ENCODE results near the gene OR5AU1. TPM values are rescaled to one million over a fixed set of nuclear protein-coding genes. Genes with fewer than 3 reads are reported as not detected.

Gene OR5AU1
- polyA plus RNA-seq, 3 donors, result not detected

DNA sequence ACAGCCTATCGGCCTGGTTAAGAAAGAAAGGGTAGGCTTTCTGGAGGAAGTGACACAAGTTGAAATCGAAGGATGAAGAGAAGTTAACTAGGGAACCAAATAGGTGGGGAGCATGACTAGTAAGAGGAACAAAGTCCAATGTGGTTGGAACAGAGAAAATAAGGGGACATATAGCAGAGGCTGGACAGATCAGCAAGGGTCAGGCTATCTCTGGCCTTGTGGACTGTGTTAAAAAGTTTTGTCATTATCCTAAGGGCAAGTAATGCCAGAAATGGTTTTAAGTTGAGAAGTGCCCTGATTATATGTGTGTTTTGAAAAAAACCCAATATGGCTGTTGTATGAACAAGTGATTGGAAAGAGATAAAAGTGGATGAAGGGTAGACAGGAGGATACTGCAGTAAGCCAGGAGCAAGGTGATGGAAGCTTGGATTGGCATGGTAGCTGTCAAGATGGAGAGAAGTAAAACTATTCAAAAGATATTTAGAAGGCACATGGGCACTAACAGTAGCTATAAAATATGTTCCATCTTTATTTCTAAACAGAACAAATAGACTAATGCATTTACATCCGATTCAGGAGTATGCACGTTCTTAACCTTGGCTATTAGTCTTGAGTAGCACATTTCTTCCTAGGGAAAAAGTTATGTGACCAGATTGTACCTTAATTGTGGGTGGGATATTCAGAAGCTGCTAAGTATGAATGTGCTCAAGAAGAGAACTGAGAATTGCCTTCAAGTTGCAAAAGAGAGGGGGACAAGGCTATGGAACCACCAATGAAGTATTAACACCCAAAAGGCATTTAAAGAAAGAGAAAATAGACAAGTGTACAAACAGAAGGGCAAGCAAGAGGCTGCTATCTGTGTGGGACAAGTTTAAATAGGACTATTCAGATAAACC is 46.8 kb upstream of the OR5AU1 start:
- Histone ChIP-seq H3K27ac (ENCODE audit: low read depth in 1 of 2, low read length in 2 of 2) (peak overlapping the region in 1 of 2 donors; percentile 23), H3K36me3 (replicated peaks in 1 of 2; ENCODE audit: control insufficient read depth in 1 of 2, insufficient read depth in 2 of 2, low read length in 2 of 2) (peaks cover 12 to 37% of the 10 kb centered on the region in 2 donors), H3K9me3 (replicated peaks in 1 of 2; ENCODE audit: control insufficient read depth in 1 of 2, insufficient read depth in 1 of 2, low read length in 2 of 2) (no peaks in the 10 kb centered on the region), H3K4me2 (replicated peaks; ENCODE audit: extremely low read depth, low read length, poor library complexity, severe bottlenecking) (no peak overlapping the region), H3K4me1 (ENCODE audit: control insufficient read depth in 1 of 2, insufficient read depth in 2 of 2, low read length in 2 of 2) (peaks cover 0 to 17% of the 10 kb centered on the region in 2 donors), H3K27me3 (ENCODE audit: control insufficient read depth in 2 of 2, insufficient read depth in 2 of 2, low read length in 2 of 2) (no peaks in the 10 kb centered on the region), H3K9ac (ENCODE audit: insufficient read depth, low read length, poor library complexity, severe bottlenecking) (no peak overlapping the region), H3K79me2 (ENCODE audit: insufficient read depth, low read length) (no peaks in the 10 kb centered on the region), H4K20me1 (ENCODE audit: insufficient read depth, low read length) (peaks cover 60% of the 10 kb centered on the region), H3K4me3 (replicated peaks in 1 of 3; ENCODE audit: low read depth in 2 of 3, low read length in 3 of 3) (no peak overlapping the region), H2AFZ (ENCODE audit: insufficient read depth, low read depth, low read length, poor library complexity, severe bottlenecking) (no peak overlapping the region)
- Mint-ChIP-seq H3K9me3 (peaks cover 0 to 2% (median 0%) of the 10 kb centered on the region in 7 donors), H3K4me3 (no peak overlapping the region), H3K27ac (peak overlapping the region in 4 of 7 donors; percentile 2 to 58 (median 38)), H3K36me3 (peaks cover 30 to 35% of the 10 kb centered on the region in 2 donors), H3K4me1 (peaks cover 23% of the 10 kb centered on the region), H3K27me3 (ENCODE audit: low read depth in 3 of 3) (no peaks in the 10 kb centered on the region)
- 0% methylated on average over 2 of the region's 4 CpGs for WGBS (ENCODE audit: insufficient coverage)
- intact Hi-C loops (cut with micrococcal nuclease), result no loop called here
- no peak for TF ChIP-seq CTCF (IDR thresholded peaks at IDR 0.05)
- DNase-seq, result no peak

GRCh38 chr14:21201732-21202462 is 46.0 kb upstream of the OR5AU1 start:
- peaks cover 26% of the 10 kb centered on the region for H3K4me1 Mint-ChIP-seq
- H3K4me3 Mint-ChIP-seq, result no peak overlapping the region
- Histone ChIP-seq H3K27ac (ENCODE audit: low read depth in 1 of 2, low read length in 2 of 2) (no peak overlapping the region), H3K9ac (ENCODE audit: insufficient read depth, low read length, poor library complexity, severe bottlenecking) (no peak overlapping the region), H2AFZ (ENCODE audit: insufficient read depth, low read depth, low read length, poor library complexity, severe bottlenecking) (no peak overlapping the region), H3K4me2 (replicated peaks; ENCODE audit: extremely low read depth, low read length, poor library complexity, severe bottlenecking) (no peak overlapping the region), H3K79me2 (ENCODE audit: insufficient read depth, low read length) (no peaks in the 10 kb centered on the region), H3K4me1 (ENCODE audit: control insufficient read depth in 1 of 2, insufficient read depth in 2 of 2, low read length in 2 of 2) (peaks cover 0 to 17% of the 10 kb centered on the region in 2 donors), H3K9me3 (replicated peaks in 1 of 2; ENCODE audit: control insufficient read depth in 1 of 2, insufficient read depth in 1 of 2, low read length in 2 of 2) (no peaks in the 10 kb centered on the region), H3K27me3 (ENCODE audit: control insufficient read depth in 2 of 2, insufficient read depth in 2 of 2, low read length in 2 of 2) (no peaks in the 10 kb centered on the region), H3K4me3 (replicated peaks in 1 of 3; ENCODE audit: low read depth in 2 of 3, low read length in 3 of 3) (no peak overlapping the region), H4K20me1 (ENCODE audit: insufficient read depth, low read length) (peaks cover 52% of the 10 kb centered on the region), H3K36me3 (replicated peaks in 1 of 2; ENCODE audit: control insufficient read depth in 1 of 2, insufficient read depth in 2 of 2, low read length in 2 of 2) (peaks cover 4 to 29% of the 10 kb centered on the region in 2 donors)
- no peaks in the 10 kb centered on the region for H3K27me3 Mint-ChIP-seq (ENCODE audit: low read depth in 3 of 3)
- 70% methylated on average over 8 of the region's 12 CpGs for WGBS (ENCODE audit: insufficient coverage)
- peaks cover 0 to 2% (median 0%) of the 10 kb centered on the region in 7 donors for H3K9me3 Mint-ChIP-seq
- DNase-seq, result no peak
- TF ChIP-seq CTCF (IDR thresholded peaks at IDR 0.05), result no peak
- peak overlapping the region in 4 of 7 donors; percentile 38 to 83 (median 52) for H3K27ac Mint-ChIP-seq
- peaks cover 22 to 27% of the 10 kb centered on the region in 2 donors for H3K36me3 Mint-ChIP-seq
- intact Hi-C loops (cut with micrococcal nuclease), result no loop called here

Data from CD14-positive monocyte (primary cell).